ENCODE data around the gene ALG9.

GRCh38 chr11:111870113-111870512 lies 1.3 kb downstream of the ALG9 start:
- TF ChIP-seq EZH2phosphoT487 (IDR thresholded peaks at IDR 0.05; ENCODE audit: borderline replicate concordance) (no peak), CTCF (conservative IDR thresholded peaks at IDR 0.05; ENCODE audit: low read length) (no peak)
